ENCODE measurements around the gene MMP24. TPM values are rescaled to one million over a fixed set of nuclear protein-coding genes. Genes with fewer than 3 reads are reported as not detected.
A peak's percentile ranks its signal among the peaks of the same experiment; 100 is the strongest.
"Not testable (repeated sequence)": the region's sequence is repeated elsewhere in the genome, so short reads cannot be mapped to it uniquely, and the experiment has no call there.

MMP24 gene
- total and polyA plus RNA-seq, 8 donors = 2.0 to 7.3 (median 5.0) TPM

DNA sequence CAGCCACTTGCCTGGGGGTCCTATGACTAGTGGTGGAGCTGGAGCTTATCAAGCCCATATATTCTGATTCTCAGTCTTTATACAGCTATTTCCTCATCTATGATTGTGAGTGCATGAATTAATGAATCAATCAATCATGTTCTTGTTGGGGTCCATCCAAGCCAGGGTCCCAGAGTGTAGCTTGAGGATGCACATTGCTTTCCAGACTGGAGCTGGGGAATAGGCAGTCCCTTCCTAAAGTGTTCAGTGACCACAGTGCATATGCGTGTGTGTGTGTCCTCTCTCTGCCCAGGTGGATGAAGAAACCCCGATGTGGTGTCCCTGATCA, 25.1 kb downstream of the MMP24 start:
- Histone ChIP-seq H3K36me3 (no peaks in the 10 kb centered on the region), H3K9me3 (no peaks in the 10 kb centered on the region), H3K4me1 (no peaks in the 10 kb centered on the region), H3K4me3 (no peak overlapping the region), H3K27me3 (no peaks in the 10 kb centered on the region), H3K27ac (no peak overlapping the region)
- TF ChIP-seq CTCF (IDR thresholded peaks at IDR 0.05) = no peak
- intact Hi-C loops (cut with DNase I) = no loop called here
- FAIRE-seq = no peak
- DNase-seq = no peak
- 87 to 92% methylated on average over 2 of the region's 2 CpGs for WGBS, 2 donors
- no peak for ATAC-seq

GRCh38 chr20:35252037-35252461, 25.6 kb downstream of the MMP24 start:
- Histone ChIP-seq H3K27me3 (no peaks in the 10 kb centered on the region), H3K4me1 (no peaks in the 10 kb centered on the region), H3K4me3 (no peak overlapping the region), H3K9me3 (no peaks in the 10 kb centered on the region), H3K27ac (no peak overlapping the region), H3K36me3 (no peaks in the 10 kb centered on the region)
- 66 to 82% methylated on average over 2 of the region's 2 CpGs for WGBS, 2 donors
- intact Hi-C loops (cut with DNase I) = no loop called here
- FAIRE-seq (no peak), DNase-seq (no peak), ATAC-seq (no peak)
- no peak for TF ChIP-seq CTCF (IDR thresholded peaks at IDR 0.05)

GRCh38 chr20:35252598-35252997, 26.1 kb downstream of the MMP24 start:
- ATAC-seq; H3K4me3 ChIP-seq; DNase-seq; intact Hi-C loops (cut with DNase I); H3K27me3 ChIP-seq; H3K36me3 ChIP-seq; H3K27ac ChIP-seq; H3K9me3 ChIP-seq; FAIRE-seq; H3K4me1 ChIP-seq: not testable (repeated sequence)
- 87 to 93% methylated on average over 2 of the region's 2 CpGs for WGBS, 2 donors

GRCh38 chr20:35253010-35253409, 26.5 kb downstream of the MMP24 start:
- ATAC-seq (no peak), DNase-seq (no peak), FAIRE-seq (no peak)
- no peak overlapping the region for H3K4me3 ChIP-seq
- peaks cover 5 to 7% (median 5%) of the 10 kb centered on the region in 3 donors for H3K4me1 ChIP-seq
- H3K9me3 ChIP-seq = no peaks in the 10 kb centered on the region
- no peak for TF ChIP-seq CTCF (IDR thresholded peaks at IDR 0.05)
- WGBS, 2 donors = 72 to 79% methylated on average over 3 of the region's 3 CpGs
- H3K27ac ChIP-seq = no peak overlapping the region
- H3K36me3 ChIP-seq = no peaks in the 10 kb centered on the region
- H3K27me3 ChIP-seq = no peaks in the 10 kb centered on the region
- intact Hi-C loops (cut with DNase I) = no loop called here

GRCh38 chr20:35254448-35254999, 28.0 kb downstream of the MMP24 start:
- TF ChIP-seq CTCF (IDR thresholded peaks at IDR 0.05) = no peak
- no peak for FAIRE-seq
- Histone ChIP-seq H3K36me3 (no peaks in the 10 kb centered on the region), H3K4me1 (peaks cover 6 to 12% (median 7%) of the 10 kb centered on the region in 3 donors), H3K9me3 (no peaks in the 10 kb centered on the region), H3K27ac (no peak overlapping the region), H3K4me3 (no peak overlapping the region), H3K27me3 (no peaks in the 10 kb centered on the region)
- no peak for DNase-seq
- peak in 1 of 4 donors; percentile 22 for ATAC-seq
- 94 to 96% methylated on average over 12 of the region's 12 CpGs for WGBS, 2 donors
- intact Hi-C loops (cut with DNase I) = no loop called here

Measured in pancreas (tissue), 10 donors.